Activated T-cell treated with anti-CD3 and anti-CD28 coated beads, Interleukin-2, amount 50 U/mL, for 4 hours (primary cell): ENCODE measurements around the gene ZRSR2. TPM values are rescaled to one million over a fixed set of nuclear protein-coding genes. Genes with fewer than 3 reads are reported as not detected.
A peak's percentile ranks its signal among the peaks of the same experiment; 100 is the strongest.
"Not testable (repeated sequence)": the region's sequence is repeated elsewhere in the genome, so short reads cannot be mapped to it uniquely, and the experiment has no call there.

Experiments used
- ATAC-seq, 2 donors: fragments of 200-7000 bp; cut with Tn5 transposase; one replicate each; pipeline ENCODE4 v1.10.0; 2021
- DNase-seq: peaks from one replicate; pipeline ENCODE4 v3.0.0-alpha.2; 2020
- H3K27me3 Mint-ChIP-seq: one replicate; pipeline ENCODE4 v1.8.0; 2021; ENCODE audit warnings: low read depth, mixed read lengths
- H3K36me3 Mint-ChIP-seq: one replicate; pipeline ENCODE4 v1.8.0; 2022; ENCODE audit warnings: mixed read lengths; ENCODE audit not compliant: insufficient read depth
- H3K4me1 Mint-ChIP-seq: one replicate; pipeline ENCODE4 v1.8.0; 2021; ENCODE audit warnings: low read depth, mixed read lengths
- H3K4me3 Mint-ChIP-seq: one replicate; pipeline ENCODE4 v1.8.0; 2021; ENCODE audit warnings: mild to moderate bottlenecking, moderate library complexity, mixed read lengths
- H3K9me3 Mint-ChIP-seq: one replicate; pipeline ENCODE4 v1.8.0; 2021; ENCODE audit warnings: mixed read lengths
- total RNA-seq, 3 donors: library from RNA; stranded (reverse); gene quantifications; one replicate each; pipeline ENCODE4 v1.2.1, GENCODE V29; 2021

Gene ZRSR2, protein sequence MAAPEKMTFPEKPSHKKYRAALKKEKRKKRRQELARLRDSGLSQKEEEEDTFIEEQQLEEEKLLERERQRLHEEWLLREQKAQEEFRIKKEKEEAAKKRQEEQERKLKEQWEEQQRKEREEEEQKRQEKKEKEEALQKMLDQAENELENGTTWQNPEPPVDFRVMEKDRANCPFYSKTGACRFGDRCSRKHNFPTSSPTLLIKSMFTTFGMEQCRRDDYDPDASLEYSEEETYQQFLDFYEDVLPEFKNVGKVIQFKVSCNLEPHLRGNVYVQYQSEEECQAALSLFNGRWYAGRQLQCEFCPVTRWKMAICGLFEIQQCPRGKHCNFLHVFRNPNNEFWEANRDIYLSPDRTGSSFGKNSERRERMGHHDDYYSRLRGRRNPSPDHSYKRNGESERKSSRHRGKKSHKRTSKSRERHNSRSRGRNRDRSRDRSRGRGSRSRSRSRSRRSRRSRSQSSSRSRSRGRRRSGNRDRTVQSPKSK
- 10 to 100 TPM; 12.8 to 20.6 (median 14.8) TPM for total RNA-seq

DNA sequence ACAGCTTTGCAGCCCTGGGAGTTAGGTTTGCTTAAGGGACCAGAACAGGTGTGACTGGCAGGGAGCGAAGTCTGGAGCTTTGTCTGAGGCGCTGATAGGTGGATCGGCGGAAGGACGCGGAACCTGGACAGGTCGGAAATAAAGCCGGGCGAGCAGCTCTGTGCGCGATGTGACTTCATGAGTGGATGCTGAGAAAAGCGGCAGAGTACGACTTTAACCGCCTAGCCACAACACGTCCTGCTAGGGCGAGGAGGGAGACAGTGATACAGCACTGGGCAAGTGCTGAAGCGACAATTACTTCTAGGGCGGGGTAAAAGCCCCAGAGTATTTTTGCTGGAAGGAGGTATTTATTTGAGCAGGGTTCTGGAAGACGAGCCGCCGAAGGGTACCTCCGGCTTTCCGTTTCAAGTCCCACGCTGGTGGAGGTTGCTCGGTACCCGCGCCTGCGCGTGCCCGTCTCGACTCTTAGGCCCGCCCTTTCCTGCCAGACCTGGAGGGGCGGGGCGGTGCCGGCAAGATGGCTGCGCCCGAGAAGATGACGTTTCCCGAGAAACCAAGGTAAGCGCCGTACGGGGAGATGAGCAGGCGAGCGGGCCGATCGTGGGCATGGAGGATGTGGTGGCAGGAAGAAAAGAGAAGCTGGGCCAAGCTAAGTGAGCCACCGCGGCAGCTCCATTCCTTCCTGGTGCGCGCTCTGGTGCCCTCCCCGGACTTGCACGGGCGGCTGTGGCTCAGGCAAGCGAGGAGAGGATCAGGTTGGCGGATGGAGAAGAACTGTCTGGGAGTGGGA lies at the start of gene ZRSR2:
Gene ZRSR2, plus strand, starts transcription at position 506 of the 790 bp plus-strand sequence. Its CDS starts 12 bp downstream, at position 518.
- no peaks in the 10 kb centered on the region for H3K9me3 Mint-ChIP-seq
- peaks cover 2% of the 10 kb centered on the region for H3K36me3 Mint-ChIP-seq

DNA sequence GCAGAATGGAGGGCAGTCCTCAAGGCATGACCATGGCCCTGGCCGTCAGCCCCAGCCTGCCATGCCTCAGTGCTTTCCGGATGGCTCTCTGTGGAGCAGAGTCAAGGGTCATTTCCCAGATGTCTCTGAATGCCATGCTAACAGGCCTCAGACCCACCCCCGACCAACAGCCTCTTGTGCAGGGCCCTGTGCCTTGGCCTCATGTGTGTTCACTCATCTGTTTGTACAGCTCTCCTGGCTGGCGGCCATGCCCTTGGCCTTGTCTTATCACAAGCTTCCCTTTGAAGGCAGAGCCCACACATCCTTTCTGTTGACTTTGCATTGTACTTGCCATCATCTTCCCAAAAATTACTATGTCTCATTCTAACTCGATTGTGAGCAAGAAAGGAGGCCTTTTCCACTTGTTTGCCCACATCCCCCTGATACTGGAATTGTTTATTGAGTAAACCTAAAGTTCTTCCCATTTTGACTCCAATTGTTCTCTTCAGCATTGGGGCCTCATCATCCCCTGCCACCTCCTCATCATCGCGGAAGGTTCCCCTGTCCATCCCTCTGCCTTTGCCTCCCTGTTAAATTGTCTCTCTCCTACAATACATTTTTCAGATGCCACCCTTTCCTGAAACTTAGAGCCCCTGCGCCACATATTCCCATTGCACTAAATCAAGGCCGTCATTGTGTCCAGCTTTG lies 46.0 kb upstream of the ZRSR2 start:
- ATAC-seq (no peak), DNase-seq (no peak)
- Mint-ChIP-seq H3K4me3 (no peak overlapping the region), H3K27me3 (no peaks in the 10 kb centered on the region), H3K9me3 (no peaks in the 10 kb centered on the region), H3K4me1 (peaks cover 73% of the 10 kb centered on the region), H3K36me3 (peaks cover 29% of the 10 kb centered on the region)

More for the DNA sequence above, at the start of gene ZRSR2:
- H3K4me3 Mint-ChIP-seq = no peak within 1 kb of the TSS
- peaks cover 23% of the 10 kb centered on the region for H3K4me1 Mint-ChIP-seq
- peak; percentile 92 to 93 for ATAC-seq
- DNase-seq = peak; percentile 90
- no peaks in the 10 kb centered on the region for H3K27me3 Mint-ChIP-seq

DNA sequence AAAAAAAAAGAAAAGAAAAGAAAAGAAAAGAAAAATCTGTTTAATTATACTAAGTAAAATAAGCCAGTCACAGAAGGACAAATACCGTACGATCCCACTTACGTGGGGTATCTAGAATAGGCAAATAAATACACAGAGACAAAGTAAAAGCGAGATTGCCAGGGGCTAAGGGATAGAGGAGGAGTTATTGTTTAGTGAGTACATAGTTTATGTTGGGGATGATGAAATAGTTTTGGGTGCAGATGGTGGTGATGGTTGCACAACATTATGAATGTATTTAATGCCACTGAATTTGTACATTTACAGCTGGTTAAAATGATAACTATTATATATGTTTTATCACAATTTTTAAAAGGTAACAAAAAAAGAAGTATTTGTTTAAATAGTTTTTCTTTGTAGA lies 45.1 kb upstream of the ZRSR2 start:
- Mint-ChIP-seq H3K27me3 (no peaks in the 10 kb centered on the region), H3K4me3 (no peak overlapping the region), H3K4me1 (peaks cover 73% of the 10 kb centered on the region), H3K36me3 (peaks cover 29% of the 10 kb centered on the region), H3K9me3 (no peaks in the 10 kb centered on the region)
- DNase-seq = no peak
- ATAC-seq = no peak

DNA sequence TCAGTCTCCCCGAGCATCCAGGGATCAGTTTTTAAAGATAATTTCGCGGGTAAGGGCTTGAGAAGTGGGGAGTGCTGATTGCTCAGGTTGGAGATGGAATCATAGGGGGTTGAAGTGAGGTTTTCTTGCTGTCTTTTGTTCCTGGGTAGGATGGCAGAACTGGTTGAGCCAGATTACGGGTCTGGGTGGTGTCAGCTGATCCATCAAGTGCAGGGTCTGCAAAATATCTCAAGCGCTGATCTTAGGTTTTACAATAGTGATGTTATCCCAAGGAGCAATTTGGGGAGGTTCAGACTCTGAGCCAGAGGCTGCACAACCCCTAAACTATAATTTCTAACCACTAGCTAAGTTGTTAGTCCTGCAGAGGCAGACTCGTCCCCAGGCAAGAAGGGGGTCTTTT lies 43.6 kb upstream of the ZRSR2 start:
- peaks cover 28% of the 10 kb centered on the region for H3K36me3 Mint-ChIP-seq
- not testable (repeated sequence) for H3K4me3 Mint-ChIP-seq, ATAC-seq, DNase-seq, H3K27me3 Mint-ChIP-seq, H3K9me3 Mint-ChIP-seq
- peaks cover 82% of the 10 kb centered on the region for H3K4me1 Mint-ChIP-seq

DNA sequence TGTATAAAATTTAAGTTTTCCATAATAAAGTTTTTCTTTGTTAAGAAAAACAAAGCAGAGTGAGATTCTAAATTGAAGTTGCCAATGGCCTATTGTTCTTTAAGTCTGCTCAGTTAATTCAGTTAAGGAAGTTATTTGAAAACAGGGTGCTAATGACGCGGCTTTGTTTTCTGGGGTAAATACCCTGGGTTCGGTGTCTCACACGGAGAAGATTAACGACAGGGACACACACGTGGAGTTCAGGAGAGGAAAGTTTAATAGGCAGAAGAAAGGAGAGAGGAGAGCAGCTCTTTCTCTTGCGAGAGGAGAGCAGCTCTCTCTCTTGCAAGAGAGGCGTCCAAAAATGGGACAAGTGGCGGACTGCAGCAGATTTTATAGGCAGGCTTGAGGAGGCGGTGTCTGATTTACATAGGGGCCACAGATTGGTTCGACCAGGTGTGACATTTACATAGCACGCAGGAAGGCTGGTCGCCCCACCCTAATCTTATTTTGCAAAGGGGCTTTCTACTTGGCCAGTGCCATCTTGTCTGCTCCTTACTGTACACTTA lies 42.6 kb upstream of the ZRSR2 start:
- Mint-ChIP-seq H3K9me3 (no peaks in the 10 kb centered on the region), H3K4me3 (no peak overlapping the region), H3K4me1 (peaks cover 82% of the 10 kb centered on the region), H3K36me3 (peaks cover 23% of the 10 kb centered on the region), H3K27me3 (no peaks in the 10 kb centered on the region)
- DNase-seq (no peak), ATAC-seq (no peak)

DNA sequence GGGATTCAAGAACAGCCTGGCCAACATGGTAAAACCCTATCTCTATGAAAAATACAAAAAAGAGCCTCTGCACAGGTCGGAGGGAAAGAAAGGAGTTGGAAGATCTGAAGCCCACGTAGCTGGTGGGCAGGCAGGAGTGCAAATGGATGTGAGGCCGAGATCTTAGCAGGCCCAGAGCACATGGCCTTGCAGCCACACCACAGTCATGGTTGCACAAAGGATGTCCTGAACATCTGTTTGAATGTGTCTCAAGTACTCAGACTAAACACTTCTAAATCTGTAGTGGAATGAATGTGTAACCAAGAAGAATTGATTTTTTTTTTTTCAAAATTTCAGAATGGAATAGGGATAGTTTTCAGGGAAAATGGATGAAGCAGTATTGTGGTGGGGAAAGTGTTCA lies 41.4 kb upstream of the ZRSR2 start:
- no peak for DNase-seq
- H3K36me3 Mint-ChIP-seq = peaks cover 16% of the 10 kb centered on the region
- H3K27me3 Mint-ChIP-seq = no peaks in the 10 kb centered on the region
- ATAC-seq = no peak
- peaks cover 82% of the 10 kb centered on the region for H3K4me1 Mint-ChIP-seq
- H3K9me3 Mint-ChIP-seq = no peaks in the 10 kb centered on the region
- no peak overlapping the region for H3K4me3 Mint-ChIP-seq

DNA sequence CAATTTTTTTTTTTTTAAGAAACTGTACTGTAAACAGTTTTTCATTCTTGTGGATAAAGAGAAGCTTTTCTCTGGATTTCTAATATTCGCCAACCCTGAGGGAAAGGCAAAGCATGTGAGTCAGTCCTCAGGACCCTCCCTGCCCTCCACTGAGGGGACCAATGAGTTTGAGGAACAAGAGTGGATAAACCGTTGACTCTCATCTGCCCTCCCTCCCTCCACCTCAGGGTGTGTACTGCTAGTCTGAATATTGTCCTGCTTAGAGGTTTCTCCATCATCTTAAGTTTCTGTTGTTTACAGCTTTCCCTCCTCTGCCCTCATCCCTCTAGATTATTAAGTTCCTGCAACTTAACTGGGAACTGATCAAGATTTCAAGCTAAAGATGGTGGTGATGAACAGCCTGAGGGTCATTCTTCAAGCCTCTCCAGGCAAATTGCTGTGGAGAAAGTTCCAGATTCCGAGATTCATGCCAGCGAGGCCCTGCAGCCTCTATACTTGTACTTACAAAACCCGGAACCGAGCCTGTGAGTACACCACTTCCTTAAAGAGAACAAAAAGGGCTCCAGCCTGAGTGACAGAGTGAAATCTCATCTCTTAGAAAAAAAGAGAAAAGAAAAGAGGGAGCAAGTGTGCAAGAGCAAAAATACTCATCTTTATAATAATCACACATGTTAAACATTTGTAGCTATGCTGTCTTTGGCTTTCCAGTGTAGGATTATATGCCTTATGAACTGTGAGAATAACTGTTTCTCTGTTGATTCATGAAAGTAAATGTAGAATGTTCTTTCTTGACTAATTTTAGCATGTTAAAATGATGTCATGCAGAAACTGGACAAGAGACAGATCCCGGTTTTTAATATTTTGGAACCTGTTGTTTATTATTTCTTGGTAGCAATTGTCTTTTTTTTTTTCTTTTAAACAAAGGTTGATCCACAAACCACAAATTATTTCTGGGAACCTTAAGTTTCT lies 40.4 kb upstream of the ZRSR2 start:
- H3K36me3 Mint-ChIP-seq = peaks cover 12% of the 10 kb centered on the region

DNA sequence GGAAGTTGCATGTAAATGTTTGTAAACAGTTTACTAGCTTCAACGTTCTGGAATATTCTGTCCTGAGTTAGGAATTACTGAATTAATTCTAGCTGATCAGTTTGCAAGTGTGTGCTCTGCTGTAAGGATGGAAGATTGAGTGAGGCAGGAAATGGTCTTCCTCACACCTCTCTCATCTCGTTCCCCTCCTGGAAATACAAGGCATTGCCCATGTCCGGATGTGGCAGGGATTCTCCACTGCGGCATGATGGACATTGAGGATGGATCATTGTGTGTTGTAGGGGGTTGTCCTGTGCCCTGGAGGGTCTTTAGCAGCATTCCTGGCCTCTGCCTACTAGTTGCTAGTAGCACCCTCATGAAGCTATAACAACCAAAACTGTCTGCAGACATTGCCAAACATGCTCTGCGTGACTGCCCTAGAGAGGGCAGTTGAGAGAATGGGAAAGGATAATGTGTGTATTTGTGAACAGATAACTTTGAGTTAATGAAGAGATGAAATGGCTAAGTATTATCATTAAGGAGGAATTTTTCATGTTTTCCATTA lies 39.6 kb upstream of the ZRSR2 start:
- Mint-ChIP-seq H3K36me3 (peaks cover 12% of the 10 kb centered on the region), H3K4me3 (peak overlapping the region; percentile 55), H3K27me3 (no peaks in the 10 kb centered on the region), H3K9me3 (no peaks in the 10 kb centered on the region), H3K4me1 (peaks cover 86% of the 10 kb centered on the region)
- DNase-seq (no peak), ATAC-seq (no peak)

More for the DNA sequence above, 40.4 kb upstream of the ZRSR2 start:
- ATAC-seq = peak; percentile 65 to 75
- H3K9me3 Mint-ChIP-seq = no peaks in the 10 kb centered on the region
- H3K4me1 Mint-ChIP-seq = peaks cover 83% of the 10 kb centered on the region
- H3K27me3 Mint-ChIP-seq = no peaks in the 10 kb centered on the region
- DNase-seq = no peak
- peak overlapping the region; percentile 63 for H3K4me3 Mint-ChIP-seq

DNA sequence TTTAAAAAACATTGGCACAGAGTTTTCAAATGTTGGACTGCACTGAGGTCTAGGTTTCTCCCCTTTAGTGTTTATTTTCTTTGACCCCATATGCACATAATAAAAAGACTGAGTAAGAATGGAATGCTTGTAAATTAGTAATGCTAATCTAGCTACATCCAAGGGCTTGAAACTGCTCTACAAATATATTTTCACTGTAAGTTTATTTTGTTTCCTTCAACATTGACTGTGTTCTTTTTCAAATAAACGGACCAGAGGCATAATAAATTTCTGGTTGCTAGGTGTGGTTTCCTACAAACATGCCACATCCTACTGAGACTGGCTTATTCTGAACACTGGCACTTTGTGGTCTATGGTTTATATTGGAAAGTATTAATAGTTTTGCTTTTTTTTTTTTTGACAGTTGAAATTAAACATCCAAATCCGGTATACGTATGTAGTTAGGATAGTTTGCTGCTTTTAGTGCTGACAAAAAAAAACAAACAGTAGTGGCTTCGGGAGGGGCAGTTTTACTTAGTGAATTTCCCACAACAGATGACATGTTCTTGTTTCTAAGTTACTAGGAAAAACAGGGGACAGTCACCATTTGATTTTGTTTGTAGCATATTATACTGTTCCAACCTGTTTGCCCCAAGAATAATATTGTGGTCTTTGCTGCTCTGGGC lies 39.0 kb upstream of the ZRSR2 start:
- DNase-seq = no peak

DNA sequence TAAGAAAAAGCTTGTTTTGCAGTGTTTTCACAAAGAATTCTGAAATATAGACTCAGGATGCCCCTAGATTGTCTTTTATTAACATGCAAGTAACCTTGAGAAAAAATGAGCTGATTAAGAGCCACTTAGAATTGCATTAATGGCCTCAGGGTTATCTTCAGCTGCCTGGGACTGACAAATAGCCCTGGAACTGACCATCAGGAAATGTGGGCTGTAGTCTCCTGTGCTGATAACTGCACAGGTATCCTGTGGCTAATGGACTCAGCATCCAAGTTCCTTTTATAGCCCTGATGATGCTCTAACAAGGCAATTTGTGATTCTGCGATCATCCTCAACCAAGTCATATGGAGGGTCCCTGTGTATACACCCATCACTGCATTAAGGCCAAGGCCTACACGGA lies 35.2 kb upstream of the ZRSR2 start:
- ATAC-seq = no peak
- Mint-ChIP-seq H3K27me3 (no peaks in the 10 kb centered on the region), H3K4me3 (no peak overlapping the region), H3K9me3 (no peaks in the 10 kb centered on the region), H3K4me1 (peaks cover 79% of the 10 kb centered on the region), H3K36me3 (peaks cover 6% of the 10 kb centered on the region)
- DNase-seq = no peak

More for the DNA sequence above, 39.0 kb upstream of the ZRSR2 start:
- Mint-ChIP-seq H3K4me1 (peaks cover 90% of the 10 kb centered on the region), H3K36me3 (peaks cover 16% of the 10 kb centered on the region), H3K27me3 (no peaks in the 10 kb centered on the region), H3K9me3 (no peaks in the 10 kb centered on the region), H3K4me3 (peak overlapping the region; percentile 55)
- peak; percentile 35 to 55 for ATAC-seq

DNA sequence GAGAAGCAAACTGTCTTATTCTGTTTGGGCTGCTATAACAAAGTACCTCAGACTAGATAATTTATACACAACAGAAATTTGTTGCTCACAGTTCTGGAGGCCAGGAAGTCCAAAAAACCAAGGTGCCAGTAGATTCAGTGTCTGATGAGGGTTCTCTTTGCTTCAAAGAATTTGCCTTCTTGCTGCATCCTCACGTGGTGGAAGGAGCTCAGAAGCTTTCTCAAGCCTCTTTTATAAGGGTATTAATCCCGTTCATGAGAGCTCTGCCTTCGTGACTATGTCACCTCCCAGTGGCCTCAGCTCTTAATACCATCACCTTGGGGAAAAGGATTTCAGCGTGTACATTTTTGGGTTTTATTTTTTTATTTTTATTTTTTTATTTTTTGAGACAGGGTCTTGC lies 32.1 kb upstream of the ZRSR2 start:
- no peaks in the 10 kb centered on the region for H3K27me3 Mint-ChIP-seq
- H3K4me1 Mint-ChIP-seq = peaks cover 60% of the 10 kb centered on the region
- peak; percentile 27 to 33 for ATAC-seq
- H3K4me3 Mint-ChIP-seq = no peak overlapping the region
- H3K9me3 Mint-ChIP-seq = no peaks in the 10 kb centered on the region
- H3K36me3 Mint-ChIP-seq = peaks cover 6% of the 10 kb centered on the region
- DNase-seq = no peak

DNA sequence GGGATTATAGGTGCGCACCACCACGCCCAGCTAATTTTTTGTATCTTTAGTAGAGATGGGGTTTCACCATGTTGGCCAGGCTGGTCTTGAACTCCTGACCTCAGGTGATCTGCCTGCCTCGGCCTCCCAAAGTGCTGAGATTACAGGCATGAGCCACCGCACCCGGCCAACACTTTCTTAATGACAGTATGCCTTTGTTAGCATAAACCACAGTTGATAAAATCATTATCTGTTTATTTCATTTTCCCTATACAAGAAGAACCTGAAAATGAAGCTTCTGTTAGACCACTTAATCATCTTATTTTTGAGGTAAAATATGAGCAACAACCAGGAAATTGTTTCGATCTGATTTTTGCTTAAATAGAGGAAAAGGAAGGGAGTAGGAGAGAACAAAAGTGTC lies 30.4 kb upstream of the ZRSR2 start:
- not testable (repeated sequence) for DNase-seq, H3K9me3 Mint-ChIP-seq, H3K27me3 Mint-ChIP-seq, H3K36me3 Mint-ChIP-seq
- H3K4me1 Mint-ChIP-seq = peaks cover 52% of the 10 kb centered on the region
- ATAC-seq = peak; percentile 42 to 51
- H3K4me3 Mint-ChIP-seq = peak overlapping the region; percentile 21
